MM.1S (cell line): Measurements from ENCODE around the gene BBS12.

ENCODE experiments used
- DNase-seq: peaks from one replicate; pipeline ENCODE4 v3.0.0-alpha.2; 2015
- H2AFZ ChIP-seq: fragments of 300-600 bp; sonication (generic); 2 replicates; pipeline ENCODE4 v1.6.0; 2016; ENCODE audit warnings: antibody characterized with exemption, low read length
- H3F3A ChIP-seq: fragments of 300-600 bp; sonication (generic); 2 replicates; pipeline ENCODE4 v1.6.1; 2016; ENCODE audit warnings: mild to moderate bottlenecking, antibody characterized with exemption, low read length, moderate library complexity, mixed read lengths; ENCODE audit not compliant: insufficient read depth
- H3K27ac ChIP-seq: fragments of 300-600 bp; sonication (generic); 2 replicates; pipeline ENCODE4 v1.5.1; 2016; ENCODE audit warnings: mild to moderate bottlenecking, low read length
- H3K27me3 ChIP-seq: fragments of 300-600 bp; sonication (generic); replicated peaks from 2 replicates; pipeline ENCODE4 v1.6.0; 2016; ENCODE audit warnings: low read length; ENCODE audit not compliant: insufficient read depth
- H3K36me3 ChIP-seq: fragments of 300-600 bp; sonication (generic); replicated peaks from 2 replicates; pipeline ENCODE4 v1.6.1; 2016; ENCODE audit warnings: mild to moderate bottlenecking, low read length, mixed read lengths; ENCODE audit not compliant: insufficient read depth
- H3K4me1 ChIP-seq: fragments of 300-600 bp; sonication (generic); 2 replicates; pipeline ENCODE4 v1.6.1; 2016; ENCODE audit warnings: low read length, mixed read lengths
- H3K4me2 ChIP-seq: fragments of 300-600 bp; sonication (generic); 2 replicates; pipeline ENCODE4 v1.6.0; 2016; ENCODE audit warnings: low read depth, low read length
- H3K4me3 ChIP-seq: fragments of 300-600 bp; sonication (generic); 2 replicates; pipeline ENCODE4 v1.5.1; 2016; ENCODE audit warnings: low read length, mixed read lengths
- H3K79me2 ChIP-seq: fragments of 300-600 bp; sonication (generic); 2 replicates; pipeline ENCODE4 v1.6.1; 2016; ENCODE audit warnings: mixed run types, low read length, mixed read lengths
- H3K9ac ChIP-seq: fragments of 300-600 bp; sonication (generic); 2 replicates; pipeline ENCODE4 v1.6.1; 2016; ENCODE audit warnings: low read length, mixed read lengths
- H3K9me2 ChIP-seq: fragments of 300-600 bp; sonication (generic); replicated peaks from 2 replicates; pipeline ENCODE4 v1.6.1; 2016; ENCODE audit warnings: mild to moderate bottlenecking, low read length, mixed read lengths; ENCODE audit not compliant: insufficient read depth
- H3K9me3 ChIP-seq: fragments of 300-600 bp; sonication (generic); replicated peaks from 2 replicates; pipeline ENCODE4 v1.6.1; 2016; ENCODE audit warnings: mild to moderate bottlenecking, low read length, mixed read lengths; ENCODE audit not compliant: insufficient read depth
- H4K20me1 ChIP-seq: fragments of 300-600 bp; sonication (generic); 2 replicates; pipeline ENCODE4 v1.6.1; 2016; ENCODE audit warnings: mild to moderate bottlenecking, low read length, moderate library complexity, mixed read lengths; ENCODE audit not compliant: insufficient read depth
- CTCF ChIP-seq: fragments of 300-600 bp; sonication (generic); IDR thresholded peaks from 2 replicates; pipeline ENCODE4 v1.5.1; 2016; ENCODE audit warnings: antibody characterized with exemption, low read length, mixed read lengths
- EZH2 ChIP-seq: fragments of 300-600 bp; sonication (generic); optimal IDR thresholded peaks from 2 replicates; pipeline ENCODE3; 2017; ENCODE audit warnings: low read depth, mild to moderate bottlenecking, antibody characterized with exemption, low read length, mixed read lengths
- EZH2phosphoT487 ChIP-seq: fragments of 300-600 bp; sonication (generic); IDR thresholded peaks from 2 replicates; pipeline ENCODE4 v1.6.1; 2018; ENCODE audit warnings: antibody characterized with exemption, low read length

BBS12 gene

GRCh38 chr4:122732329-122733026, at the start of gene BBS12:
Gene BBS12 (plus strand): TSS chr4:122732704. CDS start chr4:122741893, 9,189 bp downstream.
- peak; percentile 99 for DNase-seq
- Histone ChIP-seq H3K4me2 (peak within 1 kb of the TSS; percentile 79), H3F3A (peaks cover 5% of the 10 kb centered on the region), H3K9ac (peak within 1 kb of the TSS; percentile 62; the same call in 1 of the 2 replicates), H3K4me3 (peak within 1 kb of the TSS; percentile 75), H2AFZ (peak within 1 kb of the TSS; percentile 96), H3K27me3 (no peaks in the 10 kb centered on the region), H3K4me1 (peaks cover 10% of the 10 kb centered on the region; the same call in 1 of the 2 replicates), H3K9me2 (no peaks in the 10 kb centered on the region), H3K36me3 (no peaks in the 10 kb centered on the region), H3K9me3 (no peaks in the 10 kb centered on the region), H3K27ac (peak within 1 kb of the TSS; percentile 60; the same call in 1 of the 2 replicates), H4K20me1 (no peaks in the 10 kb centered on the region), H3K79me2 (no peaks in the 10 kb centered on the region)
- TF ChIP-seq CTCF (peak; percentile 54), EZH2phosphoT487 (no peak)

- Histone ChIP-seq H3K79me2 (no peaks in the 10 kb centered on the region), H4K20me1 (0 out of 2 replicates have a peak, but pooled peaks cover 3% of the 10 kb centered on the region), H3K27ac (no peak overlapping the region), H3K4me1 (peaks cover 38% of the 10 kb centered on the region), H2AFZ (no peak overlapping the region), H3K9me2 (no peaks in the 10 kb centered on the region), H3F3A (peaks cover 22% of the 10 kb centered on the region), H3K4me3 (no peak overlapping the region), H3K36me3 (no peaks in the 10 kb centered on the region), H3K9ac (no peak overlapping the region), H3K27me3 (peaks cover 43% of the 10 kb centered on the region), H3K4me2 (no peak overlapping the region), H3K9me3 (no peaks in the 10 kb centered on the region)
- TF ChIP-seq EZH2phosphoT487, result no peak
- TF ChIP-seq EZH2, result no peak
- TF ChIP-seq CTCF, result no peak
- no peak for DNase-seq
Measured at GRCh38 chr4:122686691-122687090, 45.8 kb upstream of the BBS12 start.

- Histone ChIP-seq H3K27me3 (peaks cover 52% of the 10 kb centered on the region), H3K9me3 (no peaks in the 10 kb centered on the region), H3K4me2 (peak overlapping the region; percentile 66), H3K36me3 (no peaks in the 10 kb centered on the region), H3K9me2 (no peaks in the 10 kb centered on the region), H3K4me1 (peaks cover 38% of the 10 kb centered on the region), H3K79me2 (no peaks in the 10 kb centered on the region), H3F3A (peaks cover 22% of the 10 kb centered on the region), H2AFZ (no peak overlapping the region), H3K4me3 (no peak overlapping the region), H3K9ac (no peak overlapping the region), H4K20me1 (0 out of 2 replicates have a peak, but pooled peaks cover 3% of the 10 kb centered on the region), H3K27ac (no peak overlapping the region)
- peak; percentile 43 for DNase-seq
- no peak for TF ChIP-seq EZH2phosphoT487
- no peak for TF ChIP-seq CTCF
- no peak for TF ChIP-seq EZH2
Measured at GRCh38 chr4:122687531-122688061, 44.9 kb upstream of the BBS12 start.
